ENCODE measurements around the gene GPR171.
"Not testable (repeated sequence)": the region's sequence is repeated elsewhere in the genome, so short reads cannot be mapped to it uniquely, and the experiment has no call there.

GPR171 gene

GRCh38 chr3:151203051-151203420, at the start of gene GPR171:
Gene GPR171 (minus strand): TSS chr3:151203216. CDS start chr3:151199386, 3,830 bp downstream.
- DNase-seq = peak in 1 of 2 donors; percentile 45

GRCh38 chr3:151248772-151249337, 45.8 kb upstream of the GPR171 start:
- DNase-seq = no peak

GRCh38 chr3:151242006-151242405, 39.0 kb upstream of the GPR171 start:
- not testable (repeated sequence) for DNase-seq

GRCh38 chr3:151236736-151237135, 33.7 kb upstream of the GPR171 start:
- no peak for DNase-seq

- DNase-seq = no peak
These were observed 33.3 kb upstream of the GPR171 start for GRCh38 chr3:151236316-151236715.

- DNase-seq = no peak
These were observed 31.8 kb upstream of the GPR171 start for GRCh38 chr3:151234825-151235224.

- no peak for DNase-seq
These were observed 30.0 kb upstream of the GPR171 start for GRCh38 chr3:151232991-151233390.

GRCh38 chr3:151232403-151232802, 29.4 kb upstream of the GPR171 start:
- not testable (repeated sequence) for DNase-seq

- DNase-seq = no peak
These were observed 27.6 kb upstream of the GPR171 start for GRCh38 chr3:151230646-151231045.

GRCh38 chr3:151228666-151229040, 25.6 kb upstream of the GPR171 start:
- DNase-seq = no peak

GRCh38 chr3:151227807-151228665, 25.0 kb upstream of the GPR171 start:
- DNase-seq = peak; percentile 76 to 81

- no peak for DNase-seq
These were observed 24.3 kb upstream of the GPR171 start for GRCh38 chr3:151227266-151227806.

- no peak for DNase-seq
These were observed 23.8 kb upstream of the GPR171 start for GRCh38 chr3:151226825-151227224.

GRCh38 chr3:151226088-151226563, 23.1 kb upstream of the GPR171 start:
- no peak for DNase-seq

- DNase-seq = no peak
These were observed 22.3 kb upstream of the GPR171 start for GRCh38 chr3:151225040-151225975.

GRCh38 chr3:151224268-151224866, 21.4 kb upstream of the GPR171 start:
- no peak for DNase-seq

GRCh38 chr3:151219056-151219455, 16.0 kb upstream of the GPR171 start:
- no peak for DNase-seq

GRCh38 chr3:151218136-151218535, 15.1 kb upstream of the GPR171 start:
- DNase-seq = no peak

GRCh38 chr3:151216641-151217607, 13.9 kb upstream of the GPR171 start:
- DNase-seq = no peak

GRCh38 chr3:151214459-151214858, 11.4 kb upstream of the GPR171 start:
- DNase-seq = no peak

- no peak for DNase-seq
These were observed 10.9 kb upstream of the GPR171 start for GRCh38 chr3:151213881-151214280.
